ENCODE data around the gene RNF128.
"Not testable (repeated sequence)": the region's sequence is repeated elsewhere in the genome, so short reads cannot be mapped to it uniquely, and the experiment has no call there.

Gene RNF128

GRCh38 chrX:106748377-106748776 lies 21.9 kb downstream of the RNF128 start:
- no peak for DNase-seq

- no peak for DNase-seq
Observed at GRCh38 chrX:106751407-106751806, 24.9 kb downstream of the RNF128 start.

- no peak for DNase-seq
Observed at GRCh38 chrX:106752101-106752678, 25.7 kb downstream of the RNF128 start.

- not testable (repeated sequence) for DNase-seq
Observed at GRCh38 chrX:106769288-106769687, 42.8 kb downstream of the RNF128 start.

- DNase-seq, result no peak
Observed at GRCh38 chrX:106774981-106775380, 48.5 kb downstream of the RNF128 start.

- DNase-seq, result no peak
Observed at GRCh38 chrX:106780264-106780663, 53.8 kb downstream of the RNF128 start.

GRCh38 chrX:106780664-106781377 lies 54.3 kb downstream of the RNF128 start:
- no peak for DNase-seq

GRCh38 chrX:106783716-106784115 lies 57.2 kb downstream of the RNF128 start:
- no peak for DNase-seq

- peak in 1 of 5 experiments; percentile 7 for DNase-seq
Observed at GRCh38 chrX:106791495-106791894, 65.0 kb downstream of the RNF128 start.

GRCh38 chrX:106802063-106802387 lies 75.5 kb downstream of the RNF128 start:
- no peak for DNase-seq

- DNase-seq, result peak in 1 of 5 experiments; percentile 61
Observed at GRCh38 chrX:106802388-106803275, 76.1 kb downstream of the RNF128 start, which contains the start of gene TBC1D8B. TSS of gene TBC1D8B (plus strand) at chrX:106802673. CDS start at chrX:106802854, 181 bp downstream.

- DNase-seq, result no peak
Observed at GRCh38 chrX:106811131-106811910, 84.8 kb downstream of the RNF128 start.

GRCh38 chrX:106812930-106813329 lies 86.4 kb downstream of the RNF128 start:
- not testable (repeated sequence) for DNase-seq

- not testable (repeated sequence) for DNase-seq
Observed at GRCh38 chrX:106814093-106814492, 87.6 kb downstream of the RNF128 start.

Measured in T-helper 2 cell (primary cell).